ENCODE measurements around the gene POLR2C.
A peak's percentile ranks its signal among the peaks of the same experiment; 100 is the strongest.
"Not testable (repeated sequence)": the region's sequence is repeated elsewhere in the genome, so short reads cannot be mapped to it uniquely, and the experiment has no call there.

The POLR2C gene

DNA sequence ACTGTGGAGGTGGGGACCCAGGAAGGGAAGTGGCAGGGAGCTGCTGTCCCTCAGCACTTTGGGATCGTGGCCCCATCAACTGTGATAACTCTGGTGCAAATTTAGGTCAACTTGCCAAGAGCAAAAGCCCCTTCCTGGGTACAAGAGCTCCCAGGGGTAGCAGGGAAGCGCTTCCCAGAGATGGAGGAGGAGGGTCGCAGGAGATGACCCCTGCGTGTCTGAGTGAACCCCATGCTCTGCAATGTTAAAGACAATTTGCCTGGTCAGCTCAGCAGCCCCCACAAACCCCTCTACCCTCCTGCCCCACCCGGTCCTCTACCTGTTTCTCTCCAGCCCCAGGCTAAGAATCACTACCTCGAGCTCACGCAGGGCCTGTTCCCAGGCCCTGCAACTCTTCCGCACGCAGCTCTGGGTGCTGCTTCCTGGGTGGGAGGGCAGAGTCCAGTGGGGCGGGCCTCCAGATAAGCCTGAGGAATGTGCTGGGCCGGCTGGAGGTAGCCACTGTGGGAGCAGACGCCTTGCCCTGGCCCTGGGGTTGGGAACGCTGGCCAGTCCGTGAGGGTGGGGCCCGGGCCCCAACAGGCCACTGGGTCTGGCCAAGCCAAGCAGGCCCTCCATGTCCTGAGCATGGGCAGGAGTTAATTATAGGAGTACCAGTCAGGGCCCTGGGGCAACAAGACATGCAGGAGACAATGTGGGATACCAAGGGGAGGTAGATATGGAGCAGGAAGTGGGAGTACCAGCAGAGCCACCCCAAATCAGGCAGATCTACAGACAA lies 17.7 kb downstream of the POLR2C start:
- no peak for DNase-seq

DNA sequence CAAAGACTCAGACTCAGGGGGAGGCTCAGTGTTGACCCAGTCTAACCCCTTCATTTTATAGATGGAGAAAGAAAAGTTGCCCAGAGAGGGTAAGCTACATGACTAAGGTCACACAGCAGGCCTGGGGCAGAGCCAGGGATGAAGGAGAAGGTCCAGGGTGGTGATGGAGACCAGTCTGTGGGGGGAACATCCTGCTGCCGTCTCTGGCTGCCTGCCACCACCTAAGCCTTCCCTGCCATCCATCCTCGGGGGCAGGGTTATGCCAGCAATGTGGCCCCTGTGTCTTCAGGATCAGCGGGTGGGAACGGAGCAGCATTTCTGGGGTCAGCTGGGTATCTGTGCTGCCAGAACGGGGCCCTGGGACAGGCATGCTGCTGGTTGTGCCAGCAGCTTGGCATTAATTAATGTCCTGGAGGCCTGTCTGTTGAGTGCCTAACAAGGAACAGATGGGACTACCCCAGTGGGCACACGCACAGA lies 18.3 kb downstream of the POLR2C start:
- no peak for DNase-seq

DNA sequence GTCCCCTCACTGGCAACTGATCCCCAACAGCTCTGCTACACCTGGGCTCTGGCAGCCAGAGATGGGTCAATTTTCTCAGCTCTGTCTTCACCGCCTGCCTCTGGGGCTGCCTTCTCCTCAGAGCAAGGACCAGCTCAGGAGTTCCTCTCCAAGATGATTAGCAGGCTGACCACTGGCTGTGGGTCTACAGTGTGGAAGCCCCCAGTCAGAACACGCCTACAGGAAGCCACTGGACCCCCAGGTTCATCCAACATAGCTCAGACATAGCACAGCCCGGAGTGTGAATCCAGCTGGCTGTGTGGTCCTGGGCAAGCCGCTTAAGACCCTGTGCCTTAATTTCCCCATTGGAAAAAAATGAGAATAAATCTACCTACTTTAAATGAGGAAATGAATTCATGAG lies 18.9 kb downstream of the POLR2C start:
- no peak for DNase-seq

DNA sequence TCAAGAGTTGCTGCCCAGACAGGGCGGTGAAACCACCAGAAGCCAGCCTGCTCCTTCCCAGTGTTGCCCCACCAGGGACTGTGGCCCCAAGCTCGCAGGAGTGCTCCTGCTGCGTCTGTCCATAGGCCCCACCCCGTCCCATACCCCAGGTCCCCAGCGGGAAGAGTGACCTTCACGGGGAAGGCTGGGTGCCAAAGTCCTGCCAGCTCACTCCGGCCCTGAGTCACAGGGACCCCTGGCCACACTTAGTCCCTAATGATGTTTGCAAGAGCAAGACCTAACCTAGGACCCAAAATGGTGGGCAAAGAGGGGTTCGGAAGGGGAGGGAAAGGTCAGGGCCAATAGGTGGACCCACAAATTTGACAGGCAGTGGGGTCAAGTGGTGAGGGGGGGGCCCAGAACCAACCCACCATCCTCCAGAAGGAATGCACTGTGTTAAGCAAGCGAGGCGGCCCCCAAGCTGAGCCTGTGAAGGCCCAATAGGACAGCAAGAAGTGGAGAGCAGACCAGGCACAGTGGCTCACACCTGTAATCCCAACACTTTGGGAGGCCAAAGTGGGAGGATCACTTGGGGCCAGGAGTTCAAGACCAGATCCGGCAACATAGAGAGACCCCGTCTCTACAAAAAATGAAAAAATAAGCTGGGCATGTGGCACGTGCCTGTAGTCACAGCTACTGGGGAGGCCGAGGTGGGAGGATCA lies 20.5 kb downstream of the POLR2C start:
- DNase-seq: no peak

DNA sequence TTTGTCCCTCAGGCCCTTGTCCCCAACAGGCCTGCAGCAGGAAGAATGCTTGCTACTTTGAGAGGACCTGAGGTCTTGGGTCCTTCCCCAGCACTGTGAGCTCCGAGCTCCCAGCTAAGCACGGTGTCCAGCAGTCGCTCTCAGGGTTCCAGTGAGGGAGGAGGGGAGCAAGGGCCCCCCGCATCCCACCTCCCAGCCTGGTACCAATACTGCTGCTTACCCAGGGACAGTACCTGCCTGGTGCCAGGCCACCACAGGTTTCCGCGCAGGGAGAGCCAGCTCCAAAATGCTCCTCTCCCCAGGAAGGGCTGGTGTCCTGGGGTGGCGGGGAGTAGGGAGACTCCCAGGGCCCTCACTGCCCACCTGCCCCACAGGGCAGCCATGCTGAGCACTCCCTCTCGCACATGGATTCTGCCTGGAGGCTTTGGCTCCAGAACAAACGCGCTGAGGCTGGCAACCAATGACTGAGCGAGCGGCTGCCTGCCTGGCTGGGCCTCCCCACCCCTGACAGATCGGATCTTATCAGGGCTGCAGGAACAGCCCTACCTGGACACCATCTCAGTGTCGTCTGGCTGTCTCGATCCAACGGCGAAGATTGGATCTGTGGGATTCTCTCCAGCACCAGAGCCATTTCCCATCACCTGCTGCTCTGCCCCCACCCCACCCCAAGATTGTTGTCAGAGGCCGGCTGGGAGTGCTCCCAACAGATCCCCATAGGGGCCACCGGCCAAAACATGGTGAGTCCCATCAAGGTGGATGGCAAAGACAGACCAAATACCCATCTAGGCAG lies 21.4 kb downstream of the POLR2C start:
- DNase-seq: no peak

DNA sequence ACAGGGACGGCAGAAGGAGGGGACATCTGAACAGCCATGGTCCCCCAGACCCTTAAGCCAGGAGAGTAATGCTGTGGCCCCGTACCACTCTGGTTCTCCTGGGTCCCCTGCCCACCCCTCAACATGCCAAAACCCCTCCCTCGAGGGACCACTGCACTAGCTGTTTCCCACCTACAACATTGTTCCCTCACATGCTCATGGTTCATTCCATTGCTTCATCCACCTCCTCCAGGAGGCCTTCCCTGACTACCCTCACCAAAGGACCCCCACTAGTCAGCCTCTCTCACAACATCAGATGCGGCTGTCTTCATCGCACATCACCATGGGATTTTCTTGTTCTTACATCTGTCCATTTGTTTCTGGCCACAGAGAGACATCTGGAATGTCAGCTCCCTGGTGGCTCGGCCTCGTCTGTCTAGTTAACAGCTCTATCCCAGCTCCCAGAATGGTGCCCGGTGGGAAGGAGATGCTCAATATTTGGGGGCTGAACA lies 22.1 kb downstream of the POLR2C start:
- DNase-seq: no peak

DNA sequence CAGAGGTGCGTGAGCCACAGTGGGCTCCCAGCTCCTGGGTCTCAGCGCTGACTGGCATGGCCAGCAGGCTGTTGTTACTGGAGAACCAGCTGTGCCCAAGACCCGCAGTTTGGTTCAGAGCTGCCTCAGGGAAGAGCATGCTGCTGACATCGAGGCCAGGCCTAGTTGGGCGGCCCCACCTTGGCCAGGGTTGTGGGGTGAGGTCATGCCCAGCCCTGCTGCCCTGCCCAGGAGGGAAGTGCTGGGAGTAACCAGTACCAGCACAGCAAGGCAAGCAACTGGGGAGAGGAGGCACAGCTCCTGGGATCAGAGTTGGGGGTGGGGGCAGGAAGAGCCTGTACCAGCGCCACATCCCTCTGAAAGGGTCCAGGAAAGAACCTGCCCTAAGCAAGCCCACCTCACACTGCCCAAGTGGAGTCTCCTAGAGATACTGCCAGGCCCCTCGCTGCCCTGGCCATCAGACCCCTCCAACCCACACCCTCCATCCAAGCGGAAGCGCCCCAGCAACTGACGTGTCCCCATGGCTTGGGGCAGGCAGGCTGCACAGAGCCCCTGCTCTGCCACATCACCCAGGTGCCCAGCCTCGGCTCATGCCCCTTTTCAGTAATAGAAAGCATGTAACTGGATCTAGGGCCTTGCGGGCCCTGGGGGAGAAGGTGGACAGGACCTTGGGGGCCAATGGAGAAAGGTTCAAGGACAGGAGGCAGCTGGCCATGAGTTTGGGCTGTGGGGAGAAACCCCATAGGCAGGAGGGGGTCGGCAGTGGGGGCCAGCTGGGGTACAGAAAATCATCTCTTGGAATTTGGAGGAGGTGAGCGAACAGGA lies 22.8 kb downstream of the POLR2C start:
- DNase-seq: no peak

DNA sequence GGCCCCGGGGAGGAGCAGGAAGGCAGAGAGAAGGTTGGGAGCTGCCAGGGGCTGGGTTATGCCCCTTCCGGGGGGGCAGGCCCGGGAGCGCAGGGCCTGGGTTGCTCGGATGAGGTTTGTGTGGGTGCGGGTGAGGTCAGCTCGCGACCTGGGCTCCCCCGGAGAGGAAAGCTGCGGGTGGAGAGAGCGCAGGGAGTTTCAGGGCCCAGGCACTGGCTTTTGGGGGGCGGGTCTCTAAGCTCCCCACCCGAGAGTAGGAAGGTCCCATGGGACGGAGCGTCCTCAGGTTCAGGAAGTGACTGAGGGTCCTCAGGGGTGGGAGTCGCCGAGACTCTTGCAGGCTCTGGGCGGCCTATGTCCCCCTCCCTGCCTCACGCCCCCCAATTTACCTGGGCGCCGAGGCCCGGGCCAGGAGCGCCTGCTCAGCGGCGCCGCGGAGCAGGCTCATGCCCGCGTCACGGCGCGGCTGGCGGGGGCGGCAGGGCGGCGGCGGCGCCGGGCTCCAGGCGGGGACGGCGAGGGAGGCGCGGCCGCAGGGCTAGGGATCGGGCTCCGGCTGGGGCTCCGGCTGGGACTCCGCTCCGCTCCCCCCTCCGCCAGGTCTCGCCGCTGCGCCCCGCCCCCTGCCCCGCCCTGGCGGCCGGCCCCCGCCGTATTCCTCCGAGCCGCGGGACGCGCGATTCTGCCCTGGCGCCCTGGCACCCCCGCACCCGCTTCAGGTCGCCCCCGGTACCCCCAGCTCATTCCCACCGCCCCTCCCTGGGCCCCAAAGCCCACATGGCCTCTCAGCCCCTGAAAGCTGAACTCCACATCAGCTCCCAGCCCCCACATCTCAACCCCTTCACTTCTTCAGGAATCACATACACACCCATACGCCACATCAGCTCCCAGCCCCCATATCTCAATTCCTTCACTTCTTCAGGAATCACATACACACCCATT lies 23.7 kb downstream of the POLR2C start, which contains the start of gene DOK4:
Gene DOK4, minus strand, starts transcription at position 578 of the 942 bp plus-strand sequence. CDS start 6,986 bp downstream, outside the sequence.
- DNase-seq: peak; percentile 48

DNA sequence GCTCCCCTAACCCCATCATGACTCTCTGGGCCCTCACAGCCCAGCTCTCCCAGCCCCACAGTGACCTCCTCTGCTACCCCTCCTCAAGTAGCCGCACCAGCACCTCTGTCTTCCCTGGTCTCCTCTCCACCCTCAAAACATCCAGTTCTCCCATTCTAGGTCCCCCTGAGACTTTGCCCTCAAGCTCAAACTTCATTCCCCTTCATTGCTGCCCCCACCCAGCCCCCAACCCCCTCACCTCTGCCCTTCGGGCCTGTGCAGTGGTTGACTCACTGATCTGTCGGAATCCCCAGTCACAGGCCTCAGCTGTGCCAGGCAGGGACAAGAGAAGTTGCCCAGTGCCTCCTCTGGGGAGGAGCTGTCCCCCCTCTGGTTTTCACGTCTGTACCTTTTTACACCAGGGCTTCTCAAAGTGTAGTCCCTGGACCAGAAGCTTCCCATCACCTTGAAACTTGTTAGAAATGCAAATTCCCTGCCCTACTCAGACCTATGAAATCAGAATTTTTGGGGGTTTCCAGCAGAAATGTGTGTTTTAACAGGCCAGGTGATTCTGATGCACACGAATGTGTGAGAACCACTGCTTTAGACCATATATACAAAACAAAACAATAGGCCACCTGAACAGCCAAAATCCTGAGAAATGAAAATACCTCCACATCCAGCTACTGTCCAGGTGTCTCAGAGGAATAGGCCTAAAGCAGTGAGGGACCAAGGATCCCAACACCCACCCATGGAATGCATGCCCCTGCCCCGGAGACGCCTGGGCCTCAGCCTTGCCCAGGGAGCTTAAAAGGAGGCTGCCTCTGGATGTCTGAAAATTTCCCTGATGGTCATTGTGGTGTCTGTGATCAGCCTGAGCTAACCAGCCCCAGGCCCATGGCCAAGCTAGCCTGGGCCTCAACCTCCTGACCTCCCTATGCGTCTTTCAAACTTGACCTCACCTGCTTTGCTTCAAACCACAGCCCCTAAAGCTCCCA lies 24.7 kb downstream of the POLR2C start:
- DNase-seq: no peak

DNA sequence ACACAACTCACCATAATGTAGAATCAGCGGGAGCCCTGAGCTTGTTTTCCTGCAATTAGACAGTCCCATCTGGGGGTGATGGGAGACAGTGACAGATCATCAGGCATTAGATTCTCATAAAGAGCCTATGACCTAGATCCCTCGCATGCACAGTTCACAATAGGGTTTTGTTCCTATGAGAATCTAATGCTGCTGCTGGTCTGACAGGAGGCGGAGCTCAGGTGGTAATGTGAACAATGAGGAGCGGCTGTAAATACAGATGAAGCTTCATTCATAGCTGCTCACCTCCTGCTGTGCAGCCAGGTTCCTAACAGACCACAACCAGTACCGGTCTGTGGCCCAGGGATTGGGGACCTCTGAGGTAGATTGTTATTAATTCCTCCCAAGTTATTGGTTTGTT lies 26.8 kb downstream of the POLR2C start:
- DNase-seq: no peak

DNA sequence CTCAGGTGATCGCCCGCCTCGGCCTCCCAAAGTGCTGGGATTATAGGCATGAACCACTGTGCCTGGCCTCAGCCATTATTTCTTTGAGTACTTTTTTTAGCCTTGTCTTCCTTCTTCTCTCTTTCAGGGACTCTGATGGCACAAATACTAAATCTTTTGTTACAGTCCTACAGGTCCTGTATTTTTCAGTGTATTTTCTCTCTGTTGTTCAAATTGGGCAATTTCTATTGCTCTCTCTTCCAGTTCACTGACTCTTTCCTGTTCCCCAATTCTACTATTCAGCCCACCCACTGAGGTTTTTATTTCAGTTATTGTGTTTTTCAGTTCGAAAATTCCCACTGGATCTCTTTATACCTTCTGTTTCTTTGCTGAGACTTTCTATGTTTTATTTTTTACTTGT lies 31.3 kb downstream of the POLR2C start:
- DNase-seq: no peak

DNA sequence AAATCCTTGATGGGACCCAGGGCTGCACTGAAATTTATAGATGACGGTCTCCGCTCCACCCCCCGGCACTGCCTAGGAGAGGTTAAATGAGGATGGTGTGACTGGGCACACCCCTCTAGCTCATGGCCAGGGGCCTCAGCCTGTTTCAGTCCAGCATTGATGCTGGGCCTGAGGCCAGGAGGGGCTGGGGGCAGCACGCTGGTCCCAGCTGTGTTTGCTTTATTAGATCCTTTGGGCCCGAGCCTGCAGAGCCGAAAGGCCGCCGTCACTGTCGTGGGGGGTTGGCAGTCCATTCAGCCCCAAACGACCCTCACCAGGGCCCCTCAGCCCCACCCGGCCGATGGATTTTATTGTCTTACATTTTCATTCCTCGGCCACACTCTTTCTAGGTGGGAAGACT lies 34.6 kb downstream of the POLR2C start:
- DNase-seq: no peak

DNA sequence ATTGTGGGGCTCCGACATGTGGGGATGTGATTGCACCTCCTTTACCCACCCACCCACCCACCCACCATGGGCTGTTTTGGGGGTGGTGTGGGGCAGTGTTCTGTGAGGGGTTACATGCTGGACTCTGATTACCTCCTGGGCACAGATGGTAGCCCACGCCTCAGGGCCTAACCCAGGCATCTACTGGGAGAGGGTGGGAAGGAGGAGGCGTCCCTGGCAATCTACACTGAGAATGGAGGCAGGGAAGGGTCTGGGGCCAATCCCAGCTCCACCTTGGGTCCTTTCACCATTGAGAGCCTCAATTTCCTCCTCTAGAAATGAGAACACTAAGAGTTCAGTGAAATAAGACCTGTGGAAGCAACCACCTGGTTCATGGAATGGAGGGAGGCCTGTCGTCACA lies 35.6 kb downstream of the POLR2C start:
- no peak for DNase-seq

DNA sequence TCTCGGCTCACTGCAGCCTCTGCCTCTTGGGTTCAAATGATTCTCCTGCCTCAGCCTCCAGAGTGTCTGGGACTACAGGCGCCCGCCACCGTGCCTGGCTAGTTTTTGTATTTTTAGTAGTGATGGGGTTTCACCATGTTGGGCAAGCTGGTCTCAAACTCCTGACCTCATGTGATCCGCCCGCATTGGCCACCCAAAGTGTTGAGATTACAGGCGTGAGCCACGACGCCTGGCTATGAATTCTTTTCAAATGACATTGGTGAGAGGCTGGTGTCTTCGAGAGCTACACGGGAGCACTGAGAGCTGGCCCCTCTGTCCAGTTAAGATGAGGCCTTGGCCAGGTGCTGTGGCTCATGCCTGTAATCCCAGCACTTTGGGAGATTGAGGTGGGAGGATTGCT lies 37.5 kb downstream of the POLR2C start:
- not testable (repeated sequence) for DNase-seq

DNA sequence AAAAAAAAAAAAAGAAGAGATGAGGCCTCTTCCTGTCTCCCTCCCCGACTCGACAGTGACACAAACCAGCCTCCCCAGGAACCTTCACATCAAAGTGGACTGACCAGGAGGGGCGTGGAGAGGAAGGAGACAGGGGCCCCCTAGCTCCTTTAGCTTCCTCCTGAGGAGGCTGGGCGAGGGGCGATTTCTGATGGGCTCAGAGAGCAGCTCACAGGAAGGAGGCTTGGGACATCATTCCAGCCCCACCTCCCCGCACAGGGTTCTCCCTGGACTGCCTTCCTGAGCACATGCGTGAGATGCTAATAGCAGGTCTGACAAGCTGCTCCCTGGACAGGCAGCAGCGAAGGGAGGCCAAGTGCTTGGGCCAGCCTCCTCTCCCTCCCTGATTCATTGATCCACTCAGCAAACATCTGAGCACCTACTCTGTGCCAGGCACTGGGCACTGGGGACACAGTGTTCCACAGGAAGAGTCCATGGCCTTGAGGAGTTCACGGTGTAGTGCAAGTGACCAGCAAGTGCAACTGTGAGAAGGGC lies 38.2 kb downstream of the POLR2C start:
- DNase-seq: no peak

DNA sequence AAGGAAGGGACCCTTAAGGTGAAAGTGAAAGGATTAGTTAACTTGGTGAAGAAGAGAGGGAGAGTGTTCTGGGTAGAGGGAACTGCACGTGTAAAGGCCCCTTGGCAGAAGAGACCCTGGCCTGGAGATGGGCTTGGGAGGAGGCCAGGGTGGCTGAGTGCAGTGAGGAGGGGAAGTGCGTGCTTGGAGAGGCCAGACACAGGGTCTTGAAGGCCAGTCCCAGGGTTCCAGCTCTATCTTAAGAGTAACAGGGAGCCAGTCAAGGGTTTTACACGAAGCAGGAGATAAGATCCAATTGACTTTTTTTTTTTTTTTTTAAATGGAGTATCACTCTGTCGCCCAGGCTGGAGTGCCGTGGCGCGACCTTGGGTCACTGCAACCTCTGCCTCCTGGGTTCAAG lies 39.0 kb downstream of the POLR2C start:
- DNase-seq: no peak

DNA sequence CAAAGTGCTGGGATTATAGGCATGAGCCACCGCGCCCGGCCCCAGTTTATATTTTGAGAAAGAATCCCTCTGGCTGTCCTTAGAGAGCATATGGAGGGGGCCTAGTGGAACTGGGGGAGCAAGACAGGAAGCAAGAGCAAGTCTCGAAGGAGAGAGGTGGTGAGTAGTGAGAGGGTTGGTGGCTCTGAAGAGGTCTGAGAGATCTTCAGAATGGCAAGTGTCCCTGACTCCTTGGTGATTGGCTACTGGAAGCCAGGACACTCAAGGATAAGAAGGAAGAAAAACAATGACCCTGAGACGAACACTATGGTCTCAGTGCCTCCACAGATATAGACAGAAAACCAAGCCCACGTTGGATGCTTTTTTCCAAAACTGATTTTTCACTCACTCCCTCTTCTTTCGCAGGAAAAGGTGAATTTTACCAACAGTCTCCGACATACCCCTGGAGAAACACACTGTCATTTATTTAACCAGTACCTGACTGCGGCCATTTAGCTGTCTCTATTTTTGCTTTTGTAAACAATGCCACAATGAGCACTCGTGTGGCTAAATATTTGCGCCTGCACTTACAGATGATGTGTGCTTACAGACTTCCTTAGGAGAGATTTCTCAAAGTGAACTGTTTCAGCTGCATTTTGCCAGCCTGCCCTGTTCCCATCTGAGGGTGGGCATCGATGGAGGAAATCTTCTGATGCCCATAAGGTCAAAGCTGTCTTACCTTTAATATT lies 39.7 kb downstream of the POLR2C start:
- DNase-seq: no peak

DNA sequence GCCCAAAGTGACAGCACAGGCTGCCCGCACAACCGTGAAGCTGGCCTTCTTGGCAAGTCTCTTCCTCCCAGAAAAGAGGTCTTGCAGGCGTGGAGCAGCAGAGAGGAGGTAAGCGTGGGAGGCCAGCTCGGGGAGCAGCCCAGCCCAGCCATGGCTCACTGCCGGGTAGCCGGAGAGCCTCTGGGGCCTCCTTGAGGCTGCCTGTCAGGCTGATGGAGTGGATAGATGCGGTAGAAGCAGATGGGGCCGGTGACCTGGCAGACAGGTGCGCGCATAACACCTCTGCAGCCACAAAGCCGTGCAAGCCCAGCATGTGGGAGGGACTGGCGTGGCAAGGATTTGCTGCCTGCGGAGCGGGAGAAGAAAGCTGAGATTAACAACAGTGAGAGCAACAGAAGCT lies 40.9 kb downstream of the POLR2C start:
- DNase-seq: no peak

DNA sequence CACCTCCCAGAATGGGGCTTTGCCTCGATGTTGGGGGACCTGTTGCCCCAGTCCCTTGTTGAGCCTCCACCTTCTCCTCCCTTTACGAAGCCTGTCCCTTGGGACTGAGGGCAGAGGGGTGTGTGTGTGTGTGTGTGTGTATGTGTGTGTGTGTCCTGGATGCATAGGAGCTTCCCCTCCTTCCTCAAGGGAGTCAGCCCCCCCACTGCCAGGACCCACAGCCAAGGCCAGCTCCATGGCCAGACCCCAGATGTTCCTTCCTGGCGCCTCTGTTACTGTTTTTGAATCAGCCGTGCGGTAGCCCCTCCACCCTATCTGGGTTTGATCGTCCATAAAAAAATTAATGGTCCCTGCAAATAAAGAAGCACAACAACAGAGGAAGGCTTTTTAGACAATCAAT lies 41.5 kb downstream of the POLR2C start:
- DNase-seq: no peak

Data from inflammatory macrophage treated with lipopolysaccharide for 4 hours (primary cell).